ENCODE measurements around the gene SRD5A3.

The SRD5A3 gene

DNA sequence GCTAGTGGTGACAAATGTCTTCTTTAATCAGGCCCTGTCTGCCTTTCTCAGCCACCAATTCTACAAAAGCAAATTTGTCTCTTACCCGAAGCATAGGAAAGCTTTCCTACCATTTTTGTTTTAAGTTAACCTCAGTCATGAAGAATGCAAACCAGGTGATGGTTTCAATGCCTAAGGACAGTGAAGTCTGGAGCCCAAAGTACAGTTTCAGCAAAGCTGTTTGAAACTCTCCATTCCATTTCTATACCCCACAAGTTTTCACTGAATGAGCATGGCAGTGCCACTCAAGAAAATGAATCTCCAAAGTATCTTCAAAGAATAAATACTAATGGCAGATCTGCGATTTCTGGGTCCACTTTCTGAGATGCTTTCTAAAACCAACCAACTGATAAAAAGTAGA, 23.9 kb downstream of the SRD5A3 start:
- H3K27me3 Mint-ChIP-seq (ENCODE audit: low read depth, poor library complexity), result no peaks in the 10 kb centered on the region
- H3K9me3 Mint-ChIP-seq, result no peaks in the 10 kb centered on the region
- H3K4me1 Mint-ChIP-seq, result peaks cover 8% of the 10 kb centered on the region
- no peak for DNase-seq
- TF ChIP-seq, protein P1, sequence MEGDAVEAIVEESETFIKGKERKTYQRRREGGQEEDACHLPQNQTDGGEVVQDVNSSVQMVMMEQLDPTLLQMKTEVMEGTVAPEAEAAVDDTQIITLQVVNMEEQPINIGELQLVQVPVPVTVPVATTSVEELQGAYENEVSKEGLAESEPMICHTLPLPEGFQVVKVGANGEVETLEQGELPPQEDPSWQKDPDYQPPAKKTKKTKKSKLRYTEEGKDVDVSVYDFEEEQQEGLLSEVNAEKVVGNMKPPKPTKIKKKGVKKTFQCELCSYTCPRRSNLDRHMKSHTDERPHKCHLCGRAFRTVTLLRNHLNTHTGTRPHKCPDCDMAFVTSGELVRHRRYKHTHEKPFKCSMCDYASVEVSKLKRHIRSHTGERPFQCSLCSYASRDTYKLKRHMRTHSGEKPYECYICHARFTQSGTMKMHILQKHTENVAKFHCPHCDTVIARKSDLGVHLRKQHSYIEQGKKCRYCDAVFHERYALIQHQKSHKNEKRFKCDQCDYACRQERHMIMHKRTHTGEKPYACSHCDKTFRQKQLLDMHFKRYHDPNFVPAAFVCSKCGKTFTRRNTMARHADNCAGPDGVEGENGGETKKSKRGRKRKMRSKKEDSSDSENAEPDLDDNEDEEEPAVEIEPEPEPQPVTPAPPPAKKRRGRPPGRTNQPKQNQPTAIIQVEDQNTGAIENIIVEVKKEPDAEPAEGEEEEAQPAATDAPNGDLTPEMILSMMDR (IDR thresholded peaks at IDR 0.05), result no peak
- no peak overlapping the region for H3K27ac Mint-ChIP-seq
- H3K36me3 Mint-ChIP-seq (ENCODE audit: low read depth), result peaks cover 17% of the 10 kb centered on the region
- H3K4me3 Mint-ChIP-seq, result no peak overlapping the region

DNA sequence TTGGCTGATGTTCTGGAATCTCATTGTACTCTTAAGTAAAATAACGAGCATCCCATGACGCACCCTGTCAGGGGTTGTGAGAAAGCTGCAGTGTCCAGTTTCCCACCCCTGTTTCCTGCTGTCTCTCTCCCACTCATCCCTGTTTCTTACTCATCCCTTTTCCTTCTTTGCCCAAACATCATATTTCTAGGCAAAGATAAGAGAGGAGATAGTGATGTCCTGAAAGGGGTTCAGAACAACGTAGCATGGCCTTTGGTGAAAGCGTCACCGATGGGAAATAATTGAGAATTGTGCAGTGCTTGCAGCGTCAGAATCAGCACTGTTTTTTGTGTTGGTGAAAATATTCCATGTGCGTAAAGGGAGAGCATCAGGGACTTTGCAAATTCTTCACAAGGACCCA, 26.2 kb downstream of the SRD5A3 start:
- Mint-ChIP-seq H3K4me1 (no peaks in the 10 kb centered on the region), H3K27me3 (ENCODE audit: low read depth, poor library complexity) (peaks cover 3% of the 10 kb centered on the region), H3K9me3 (no peaks in the 10 kb centered on the region), H3K27ac (peak overlapping the region; percentile 57), H3K4me3 (no peak overlapping the region), H3K36me3 (ENCODE audit: low read depth) (peaks cover 10% of the 10 kb centered on the region)
- TF ChIP-seq, protein P1 (IDR thresholded peaks at IDR 0.05), result no peak
- DNase-seq, result no peak

- no peak overlapping the region for H3K4me3 Mint-ChIP-seq
- H3K36me3 Mint-ChIP-seq (ENCODE audit: low read depth), result peaks cover 10% of the 10 kb centered on the region
- H3K27ac Mint-ChIP-seq, result no peak overlapping the region
- TF ChIP-seq, protein P1 (IDR thresholded peaks at IDR 0.05), result no peak
- H3K9me3 Mint-ChIP-seq, result no peaks in the 10 kb centered on the region
- no peak for DNase-seq
- no peaks in the 10 kb centered on the region for H3K4me1 Mint-ChIP-seq
- peaks cover 3% of the 10 kb centered on the region for H3K27me3 Mint-ChIP-seq (ENCODE audit: low read depth, poor library complexity)
These were observed 27.4 kb downstream of the SRD5A3 start for GRCh38 chr4:55373461-55373860.

GRCh38 chr4:55376698-55377097, 30.7 kb downstream of the SRD5A3 start:
- Mint-ChIP-seq H3K36me3 (ENCODE audit: low read depth) (no peaks in the 10 kb centered on the region), H3K27ac (no peak overlapping the region), H3K9me3 (no peaks in the 10 kb centered on the region), H3K4me3 (no peak overlapping the region), H3K4me1 (no peaks in the 10 kb centered on the region), H3K27me3 (ENCODE audit: low read depth, poor library complexity) (peaks cover 3% of the 10 kb centered on the region)
- TF ChIP-seq, protein P1 (IDR thresholded peaks at IDR 0.05), result no peak
- DNase-seq, result no peak

- peaks cover 7% of the 10 kb centered on the region for H3K27me3 Mint-ChIP-seq (ENCODE audit: low read depth, poor library complexity)
- no peak overlapping the region for H3K27ac Mint-ChIP-seq
- H3K9me3 Mint-ChIP-seq, result no peaks in the 10 kb centered on the region
- DNase-seq, result no peak
- no peaks in the 10 kb centered on the region for H3K4me1 Mint-ChIP-seq
- TF ChIP-seq, protein P1 (IDR thresholded peaks at IDR 0.05), result no peak
- H3K4me3 Mint-ChIP-seq, result no peak overlapping the region
- H3K36me3 Mint-ChIP-seq (ENCODE audit: low read depth), result no peaks in the 10 kb centered on the region
These were observed 32.8 kb downstream of the SRD5A3 start for GRCh38 chr4:55378617-55379467.

DNA sequence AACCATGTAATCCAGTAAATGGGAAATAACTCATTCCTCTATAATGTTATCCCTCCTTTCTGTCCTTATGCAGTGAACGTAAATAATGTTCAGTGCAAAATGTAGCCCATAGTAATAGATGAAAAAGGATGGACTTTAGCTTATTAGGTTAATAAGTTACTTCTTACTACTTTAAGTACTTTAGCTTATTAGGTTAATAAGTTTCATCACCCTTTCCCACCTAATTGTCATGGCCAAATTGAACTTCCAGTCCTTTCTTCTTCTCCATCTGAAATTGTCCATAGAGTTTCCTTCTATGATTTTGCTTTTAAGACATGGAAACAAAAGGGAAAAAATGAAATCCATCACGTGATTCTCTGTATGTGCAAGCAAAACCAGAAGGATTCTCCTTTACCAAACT, 34.5 kb downstream of the SRD5A3 start:
- peaks cover 7% of the 10 kb centered on the region for H3K27me3 Mint-ChIP-seq (ENCODE audit: low read depth, poor library complexity)
- H3K4me3 Mint-ChIP-seq, result no peak overlapping the region
- TF ChIP-seq, protein P1 (IDR thresholded peaks at IDR 0.05), result no peak
- no peak overlapping the region for H3K27ac Mint-ChIP-seq
- H3K4me1 Mint-ChIP-seq, result no peaks in the 10 kb centered on the region
- no peaks in the 10 kb centered on the region for H3K9me3 Mint-ChIP-seq
- H3K36me3 Mint-ChIP-seq (ENCODE audit: low read depth), result no peaks in the 10 kb centered on the region
- DNase-seq, result no peak

Measured in nephron progenitor cell (in vitro differentiated cells).